ENCODE data around the gene OR4D9.
"Not testable (repeated sequence)": the region's sequence is repeated elsewhere in the genome, so short reads cannot be mapped to it uniquely, and the experiment has no call there.

The OR4D9 gene

DNA sequence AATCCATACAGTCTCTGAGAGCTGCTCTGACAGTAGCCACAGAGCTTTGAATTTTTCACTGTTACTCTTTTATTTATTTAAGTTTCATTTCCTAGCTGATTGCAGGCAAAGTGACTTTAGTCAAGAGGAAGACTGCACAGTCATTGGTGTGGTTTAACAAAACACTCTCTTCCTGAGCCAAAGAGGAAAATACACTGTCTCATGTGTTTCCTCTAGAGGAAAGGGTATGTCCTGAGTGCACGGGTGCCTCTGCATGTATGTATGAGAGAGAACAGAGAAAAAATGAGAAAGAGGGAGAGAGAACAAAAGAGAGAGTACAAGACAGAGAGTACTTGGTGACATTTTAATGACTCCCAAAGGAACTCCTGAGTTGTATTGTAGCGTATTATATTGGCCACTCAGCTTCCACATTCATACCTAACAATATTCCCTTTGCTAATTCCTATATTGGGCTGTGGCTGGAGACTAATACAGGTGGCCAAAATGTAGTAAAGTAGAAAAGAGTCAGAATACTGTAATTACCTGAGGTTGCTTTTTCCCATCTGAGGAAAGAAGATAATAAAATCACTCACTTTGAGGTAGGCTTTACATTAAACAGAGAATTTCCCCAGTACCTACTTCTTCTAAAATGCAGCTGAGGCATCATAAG, at the start of gene OR4D9:
Gene OR4D9, plus strand, starts transcription at position 599 of the 649 bp plus-strand sequence. CDS start 3,374 bp downstream, outside the sequence.
- no peak for DNase-seq (ENCODE audit: low read depth in 2 of 2)

DNA sequence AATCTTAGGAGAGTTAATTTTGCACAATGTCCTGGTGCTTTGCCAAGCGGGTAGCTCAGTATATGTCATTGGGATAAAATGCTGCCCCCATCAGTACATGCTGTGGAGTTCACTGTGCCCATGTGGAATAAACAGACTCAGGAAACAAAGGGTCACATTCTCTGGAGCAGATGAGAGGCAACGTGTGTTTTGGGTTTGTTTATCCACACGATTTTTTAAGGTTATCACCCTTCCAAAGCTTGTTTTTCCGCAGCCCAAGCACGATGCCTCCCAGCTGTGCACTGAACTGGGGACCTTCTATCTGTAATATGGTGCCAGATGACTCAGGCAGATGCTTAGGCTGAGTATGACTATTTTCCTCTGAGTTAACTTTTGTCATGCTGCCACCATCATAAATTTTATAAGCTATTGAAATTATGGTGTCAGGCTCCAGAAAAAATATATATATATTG, 48.1 kb upstream of the OR4D9 start:
- DNase-seq (ENCODE audit: low read depth in 2 of 2), result no peak

- no peak for DNase-seq (ENCODE audit: low read depth in 2 of 2)
Observed at GRCh38 chr11:59473015-59473414, 38.3 kb upstream of the OR4D9 start, which contains the start of gene OR4D10. Gene OR4D10 (plus strand): TSS chr11:59473315. CDS start chr11:59477430, 4,115 bp downstream.

DNA sequence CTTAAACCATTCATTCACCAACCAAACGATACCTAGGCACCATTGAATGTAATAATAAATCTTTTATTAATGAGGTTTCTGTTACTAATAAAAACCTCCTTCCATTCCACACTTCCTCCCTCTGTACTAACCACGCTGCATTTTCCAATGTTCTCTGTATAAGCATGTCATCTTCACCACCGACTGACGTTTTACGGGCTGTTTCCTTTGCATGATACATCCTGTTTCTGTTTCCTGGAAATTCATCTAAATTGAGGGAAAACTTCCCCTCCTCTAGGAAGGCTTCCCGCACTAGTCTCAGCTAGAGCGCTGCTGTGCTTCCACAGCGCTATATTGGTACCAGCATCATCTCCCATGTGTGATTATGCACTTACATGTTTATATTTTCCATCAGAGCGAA, 36.2 kb upstream of the OR4D9 start:
- DNase-seq (ENCODE audit: low read depth in 2 of 2), result no peak

DNA sequence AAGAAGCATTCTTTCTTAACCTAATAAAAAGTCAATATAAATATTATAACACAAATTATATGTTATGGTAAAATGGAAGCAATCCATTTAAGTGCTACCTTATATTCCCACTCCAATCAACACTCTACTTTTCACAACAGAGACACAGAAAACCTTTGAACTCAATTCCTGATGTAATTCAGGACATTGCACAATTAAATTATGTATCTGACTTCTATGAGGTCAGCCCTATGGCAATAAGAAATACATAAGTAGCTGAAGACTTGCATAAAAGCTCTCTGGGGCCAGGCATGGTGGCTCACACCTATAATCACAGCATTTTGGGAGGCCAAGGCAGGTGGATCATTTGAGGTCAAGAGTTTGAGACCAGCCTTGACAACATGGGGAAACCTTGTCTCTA, 31.4 kb upstream of the OR4D9 start:
- DNase-seq (ENCODE audit: low read depth in 2 of 2), result no peak

DNA sequence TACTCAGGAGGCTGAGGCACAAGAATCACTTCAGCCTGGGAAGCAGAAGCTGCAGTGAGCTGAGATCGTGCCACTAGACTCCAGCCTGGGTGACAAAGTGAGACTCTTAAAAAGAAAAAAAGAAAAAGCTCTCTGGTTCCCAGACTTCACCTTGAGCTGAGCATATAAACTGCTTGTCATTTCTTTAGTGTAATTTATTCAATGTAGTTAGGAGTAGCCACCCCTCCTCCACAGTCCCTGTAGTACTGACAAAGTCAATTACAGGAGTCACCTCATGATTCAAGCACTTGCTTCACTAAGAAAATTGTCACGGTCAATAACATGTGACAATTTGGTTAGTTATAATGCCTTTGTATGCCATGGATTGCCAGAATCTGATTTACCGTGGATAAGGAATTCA, 31.0 kb upstream of the OR4D9 start:
- DNase-seq (ENCODE audit: low read depth in 2 of 2), result no peak

- no peak for DNase-seq (ENCODE audit: low read depth in 2 of 2)
Observed at GRCh38 chr11:59501931-59502330, 9.4 kb upstream of the OR4D9 start.

DNA sequence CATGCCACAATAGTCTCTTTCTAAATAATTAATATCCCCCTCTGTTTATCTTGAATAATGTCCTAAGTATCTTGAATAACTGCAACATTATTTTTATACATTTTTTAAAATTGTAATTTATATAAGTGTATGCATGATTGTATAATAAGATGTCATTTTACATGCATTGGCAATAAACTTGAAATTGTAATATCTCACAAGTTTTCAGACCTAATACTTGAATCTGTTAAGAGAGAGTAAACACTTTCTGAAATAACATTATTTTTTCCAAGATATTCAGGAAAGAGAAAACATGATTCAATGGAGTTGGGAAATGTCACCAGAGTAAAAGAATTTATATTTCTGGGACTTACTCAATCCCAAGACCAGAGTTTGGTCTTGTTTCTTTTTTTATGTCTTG, 8.1 kb upstream of the OR4D9 start, which contains the start of gene OR4D11:
Gene OR4D11, plus strand, starts transcription at position 301 of the 400 bp plus-strand sequence. Its CDS starts 0 bp downstream, at position 301.
- no peak for DNase-seq (ENCODE audit: low read depth in 2 of 2)

DNA sequence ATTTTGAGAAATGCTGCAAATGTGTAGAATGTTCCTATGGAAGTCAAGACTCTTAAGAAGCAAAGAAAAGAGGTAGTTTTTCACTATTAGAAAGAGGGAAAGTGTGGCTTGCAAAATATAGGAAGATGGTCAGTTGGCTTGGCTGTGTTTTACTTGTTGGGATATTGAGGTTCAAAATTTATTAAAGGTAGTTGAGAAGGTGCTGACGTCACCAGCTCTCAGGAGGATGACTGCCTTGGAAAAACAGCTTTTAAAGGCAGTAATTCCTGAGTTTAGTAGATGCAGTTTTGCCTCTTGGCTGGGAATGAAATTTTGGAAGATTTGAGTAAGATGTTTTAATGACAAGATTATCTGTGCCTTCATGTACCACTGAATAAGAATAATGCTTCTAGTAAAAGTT, 336 bp downstream of the OR4D9 start:
- DNase-seq (ENCODE audit: low read depth in 2 of 2), result no peak

GRCh38 chr11:59520139-59520538, 8.8 kb downstream of the OR4D9 start:
- not testable (repeated sequence) for DNase-seq (ENCODE audit: low read depth in 2 of 2)

DNA sequence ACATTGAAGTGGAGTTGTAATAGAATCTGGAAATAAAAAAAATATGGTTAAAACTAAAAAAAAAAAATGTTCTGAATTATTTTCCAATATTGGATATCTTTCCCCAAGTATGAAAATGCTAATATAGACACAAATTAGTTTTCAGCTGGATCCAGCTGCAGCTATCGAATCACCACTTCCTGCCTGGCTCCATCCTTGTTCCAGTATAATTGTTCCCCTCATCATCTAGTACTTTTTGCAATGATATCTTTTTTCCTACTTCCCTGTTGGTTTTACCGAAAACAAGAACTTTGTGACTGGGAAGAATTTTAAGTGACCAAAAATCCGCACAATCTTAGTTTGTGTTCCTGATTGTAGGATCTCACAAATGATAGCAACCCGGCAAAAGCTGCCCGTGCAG, 9.4 kb downstream of the OR4D9 start:
- DNase-seq (ENCODE audit: low read depth in 2 of 2), result no peak

GRCh38 chr11:59523541-59523940, 12.2 kb downstream of the OR4D9 start:
- no peak for DNase-seq (ENCODE audit: low read depth in 2 of 2)

DNA sequence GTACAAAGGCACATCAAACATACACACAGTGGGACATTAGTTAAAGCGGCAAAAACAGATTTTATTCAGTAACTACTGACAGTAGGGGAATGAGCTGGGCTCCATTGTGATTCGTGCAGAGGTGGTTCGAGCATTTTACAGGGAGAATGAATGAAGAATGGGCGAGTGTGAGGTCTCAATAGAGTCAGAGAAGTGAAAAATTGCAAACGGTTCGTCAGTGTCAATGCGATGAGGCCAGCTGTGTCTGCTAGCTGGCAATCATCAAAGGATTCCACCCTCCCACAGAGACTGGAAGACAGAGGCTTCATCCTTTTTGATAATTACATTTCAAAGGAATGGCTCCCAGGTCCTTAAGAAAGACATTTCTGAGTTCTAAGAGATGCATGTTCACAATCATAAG, 17.4 kb downstream of the OR4D9 start:
- no peak for DNase-seq (ENCODE audit: low read depth in 2 of 2)

- no peak for DNase-seq (ENCODE audit: low read depth in 2 of 2)
Observed at GRCh38 chr11:59532620-59533019, 21.3 kb downstream of the OR4D9 start.

- DNase-seq (ENCODE audit: low read depth in 2 of 2), result no peak
Observed at GRCh38 chr11:59534676-59535075, 23.3 kb downstream of the OR4D9 start.

- no peak for DNase-seq (ENCODE audit: low read depth in 2 of 2)
Observed at GRCh38 chr11:59542142-59542810, 30.9 kb downstream of the OR4D9 start.

GRCh38 chr11:59543713-59544112, 32.4 kb downstream of the OR4D9 start:
- DNase-seq (ENCODE audit: low read depth in 2 of 2), result not testable (repeated sequence)

DNA sequence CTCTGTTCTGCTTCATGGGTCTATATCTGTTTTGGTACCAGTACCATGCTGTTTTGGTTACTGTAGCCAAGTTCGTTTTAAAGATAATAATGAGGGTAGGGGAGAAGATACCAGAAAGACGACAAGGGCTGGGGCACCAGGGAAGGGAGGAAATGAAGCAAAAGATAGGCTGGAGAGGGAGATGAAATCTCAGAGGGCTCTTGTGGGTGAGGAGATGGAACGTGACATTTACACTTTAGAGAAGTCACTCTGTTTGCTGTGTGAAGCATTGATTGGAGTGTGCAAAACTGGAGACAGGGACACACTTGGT, 33.5 kb downstream of the OR4D9 start:
- DNase-seq (ENCODE audit: low read depth in 2 of 2), result no peak

- DNase-seq (ENCODE audit: low read depth in 2 of 2), result no peak
Observed at GRCh38 chr11:59545179-59546020, 34.1 kb downstream of the OR4D9 start.

DNA sequence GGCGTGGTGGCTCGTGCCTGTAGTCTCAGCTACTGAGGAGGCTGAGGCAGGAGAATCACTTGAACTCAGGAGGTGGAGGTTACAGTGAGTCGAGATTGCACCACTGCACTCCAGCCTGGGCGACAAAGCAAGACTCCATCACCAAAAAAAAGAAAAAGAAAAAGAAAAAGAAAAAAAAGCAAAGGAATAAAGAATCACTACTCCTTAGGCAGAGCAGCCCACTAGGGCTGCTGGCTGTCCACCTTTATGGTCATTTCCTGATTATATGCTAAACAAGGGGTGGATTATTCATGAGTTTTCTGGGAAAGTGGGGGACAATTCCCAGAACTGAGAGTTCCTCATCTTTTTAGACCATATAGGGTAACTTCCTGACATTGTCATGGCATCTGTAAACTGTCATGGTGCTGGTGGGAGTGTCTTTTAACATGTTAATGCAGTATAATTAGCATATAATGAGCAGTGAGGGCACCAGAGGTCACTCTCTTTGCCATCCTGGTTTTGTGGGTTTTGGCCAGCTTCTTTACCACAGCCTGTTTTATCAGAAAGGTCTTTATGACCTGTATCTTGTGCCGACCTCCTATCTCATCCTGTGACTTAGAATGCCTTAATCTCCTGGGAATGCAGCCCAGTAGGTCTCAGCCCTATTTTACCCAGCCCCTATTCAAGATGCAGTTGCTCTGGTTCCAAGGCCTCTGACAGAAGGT, 36.4 kb downstream of the OR4D9 start:
- DNase-seq (ENCODE audit: low read depth in 2 of 2), result not testable (repeated sequence)

DNA sequence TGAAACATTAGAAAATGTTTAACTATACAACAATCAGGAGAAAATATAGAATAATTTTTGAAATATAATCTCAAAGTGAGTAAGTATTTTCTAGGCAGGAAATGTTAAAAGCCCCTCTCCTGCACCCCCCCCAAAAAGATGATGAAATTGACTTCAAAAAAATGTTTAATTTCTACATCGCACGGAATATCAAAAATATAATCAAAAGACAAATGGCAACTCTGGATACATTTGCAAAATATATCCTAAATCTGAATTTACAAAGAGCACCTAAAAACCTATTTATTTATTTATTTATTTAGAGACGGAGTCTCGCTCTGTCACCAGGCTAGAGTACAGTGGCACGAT, 36.9 kb downstream of the OR4D9 start:
- DNase-seq (ENCODE audit: low read depth in 2 of 2), result no peak

GRCh38 chr11:59550368-59550841, 39.1 kb downstream of the OR4D9 start:
- DNase-seq (ENCODE audit: low read depth in 2 of 2), result peak; percentile 76 to 84
